Neural progenitor cell (in vitro differentiated cells): ENCODE measurements around the gene LRP2BP.

Source experiments
- EZH2 ChIP-seq: fragments of 200-600 bp; sonication (generic); IDR thresholded peaks from 2 replicates; pipeline ENCODE4 v1.6.1; 2017; ENCODE audit warnings: antibody characterized with exemption, mild to moderate bottlenecking, moderate library complexity
- EZH2phosphoT487 ChIP-seq: fragments of 200-600 bp; sonication (generic); IDR thresholded peaks from 2 replicates; pipeline ENCODE4 v1.6.1; 2017; ENCODE audit warnings: antibody characterized with exemption
- TF ChIP-seq, protein P1 (sequence below): fragments of 200-600 bp; sonication (generic); IDR thresholded peaks from 2 replicates; pipeline ENCODE4 v1.5.1; 2017; ENCODE audit warnings: antibody characterized with exemption, mild to moderate bottlenecking

DNA sequence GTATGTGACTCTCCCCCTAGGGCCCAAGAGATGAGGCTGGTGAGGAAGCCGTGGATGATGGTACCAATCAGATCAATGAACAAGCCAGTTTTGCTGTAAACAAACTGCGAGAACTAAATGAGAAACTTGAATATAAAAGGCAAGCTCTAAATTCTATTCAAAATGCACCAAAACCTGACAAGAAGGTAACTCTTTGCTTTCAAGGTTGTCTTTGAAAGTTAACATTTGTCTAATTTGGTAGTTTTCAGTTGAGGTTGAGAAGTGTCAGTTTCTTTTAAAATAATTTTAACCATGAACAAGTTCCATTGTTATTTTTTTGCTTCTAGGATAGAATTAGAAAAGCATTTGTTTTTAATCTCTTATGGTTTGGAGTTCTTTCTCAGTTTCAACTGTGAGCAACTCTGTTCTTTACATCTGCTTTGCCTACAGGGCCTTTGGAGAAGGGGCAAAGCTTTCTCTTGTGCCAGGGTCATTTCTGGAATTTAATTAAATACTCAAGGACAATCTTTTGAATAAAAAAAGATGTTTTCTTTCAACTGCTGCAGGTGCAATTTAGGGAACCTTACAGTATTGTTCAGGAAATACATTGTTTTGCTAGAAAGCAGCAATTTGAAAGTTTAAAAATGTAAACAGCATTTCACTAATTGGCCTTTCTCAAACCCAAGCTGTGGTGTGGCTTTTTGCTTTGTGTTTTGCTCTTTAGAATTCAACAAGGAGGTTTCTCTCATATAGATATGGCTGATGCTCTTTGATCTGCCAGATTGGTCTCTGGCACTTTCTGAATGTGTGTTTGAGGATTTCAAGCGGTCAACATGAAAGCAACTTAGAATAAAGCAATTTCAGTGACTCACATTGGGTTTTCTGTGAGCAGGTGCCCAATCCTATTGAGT lies 62.9 kb downstream of the LRP2BP start:
- TF ChIP-seq, protein P1, sequence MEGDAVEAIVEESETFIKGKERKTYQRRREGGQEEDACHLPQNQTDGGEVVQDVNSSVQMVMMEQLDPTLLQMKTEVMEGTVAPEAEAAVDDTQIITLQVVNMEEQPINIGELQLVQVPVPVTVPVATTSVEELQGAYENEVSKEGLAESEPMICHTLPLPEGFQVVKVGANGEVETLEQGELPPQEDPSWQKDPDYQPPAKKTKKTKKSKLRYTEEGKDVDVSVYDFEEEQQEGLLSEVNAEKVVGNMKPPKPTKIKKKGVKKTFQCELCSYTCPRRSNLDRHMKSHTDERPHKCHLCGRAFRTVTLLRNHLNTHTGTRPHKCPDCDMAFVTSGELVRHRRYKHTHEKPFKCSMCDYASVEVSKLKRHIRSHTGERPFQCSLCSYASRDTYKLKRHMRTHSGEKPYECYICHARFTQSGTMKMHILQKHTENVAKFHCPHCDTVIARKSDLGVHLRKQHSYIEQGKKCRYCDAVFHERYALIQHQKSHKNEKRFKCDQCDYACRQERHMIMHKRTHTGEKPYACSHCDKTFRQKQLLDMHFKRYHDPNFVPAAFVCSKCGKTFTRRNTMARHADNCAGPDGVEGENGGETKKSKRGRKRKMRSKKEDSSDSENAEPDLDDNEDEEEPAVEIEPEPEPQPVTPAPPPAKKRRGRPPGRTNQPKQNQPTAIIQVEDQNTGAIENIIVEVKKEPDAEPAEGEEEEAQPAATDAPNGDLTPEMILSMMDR, result no peak
- TF ChIP-seq EZH2 (no peak), EZH2phosphoT487 (no peak)
